GM12873 (cell line): Measurements from ENCODE around the gene PTPN4.

Experiments
- TF ChIP-seq, protein P1 (sequence below): IDR thresholded peaks from 2 replicates; pipeline ENCODE4 v1.5.1; 2012; ENCODE audit warnings: low read depth, mild to moderate bottlenecking, moderate library complexity, low read length, control low read depth; ENCODE audit not compliant: insufficient read depth; ENCODE audit errors: missing control alignments

Gene PTPN4

DNA sequence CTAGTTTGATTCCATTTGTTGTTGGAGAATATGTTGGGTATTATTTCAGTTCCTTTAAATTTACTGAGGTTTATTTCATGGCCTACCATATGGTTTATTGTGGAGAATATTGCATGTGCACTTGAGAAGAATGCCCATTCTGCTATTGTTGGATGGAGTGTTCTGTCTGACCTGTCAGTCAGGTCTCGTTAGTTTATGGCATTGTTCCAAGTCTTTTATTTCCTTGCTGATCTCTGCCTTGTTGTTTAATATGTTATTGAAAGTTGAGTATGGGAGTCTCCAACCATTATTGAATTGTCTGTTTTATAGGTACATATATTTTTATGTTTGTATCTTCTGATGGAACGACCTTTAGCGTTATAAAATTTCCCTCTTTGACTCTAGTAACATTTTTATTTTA lies 86.3 kb downstream of the PTPN4 start:
- TF ChIP-seq, protein P1, sequence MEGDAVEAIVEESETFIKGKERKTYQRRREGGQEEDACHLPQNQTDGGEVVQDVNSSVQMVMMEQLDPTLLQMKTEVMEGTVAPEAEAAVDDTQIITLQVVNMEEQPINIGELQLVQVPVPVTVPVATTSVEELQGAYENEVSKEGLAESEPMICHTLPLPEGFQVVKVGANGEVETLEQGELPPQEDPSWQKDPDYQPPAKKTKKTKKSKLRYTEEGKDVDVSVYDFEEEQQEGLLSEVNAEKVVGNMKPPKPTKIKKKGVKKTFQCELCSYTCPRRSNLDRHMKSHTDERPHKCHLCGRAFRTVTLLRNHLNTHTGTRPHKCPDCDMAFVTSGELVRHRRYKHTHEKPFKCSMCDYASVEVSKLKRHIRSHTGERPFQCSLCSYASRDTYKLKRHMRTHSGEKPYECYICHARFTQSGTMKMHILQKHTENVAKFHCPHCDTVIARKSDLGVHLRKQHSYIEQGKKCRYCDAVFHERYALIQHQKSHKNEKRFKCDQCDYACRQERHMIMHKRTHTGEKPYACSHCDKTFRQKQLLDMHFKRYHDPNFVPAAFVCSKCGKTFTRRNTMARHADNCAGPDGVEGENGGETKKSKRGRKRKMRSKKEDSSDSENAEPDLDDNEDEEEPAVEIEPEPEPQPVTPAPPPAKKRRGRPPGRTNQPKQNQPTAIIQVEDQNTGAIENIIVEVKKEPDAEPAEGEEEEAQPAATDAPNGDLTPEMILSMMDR, result no peak

DNA sequence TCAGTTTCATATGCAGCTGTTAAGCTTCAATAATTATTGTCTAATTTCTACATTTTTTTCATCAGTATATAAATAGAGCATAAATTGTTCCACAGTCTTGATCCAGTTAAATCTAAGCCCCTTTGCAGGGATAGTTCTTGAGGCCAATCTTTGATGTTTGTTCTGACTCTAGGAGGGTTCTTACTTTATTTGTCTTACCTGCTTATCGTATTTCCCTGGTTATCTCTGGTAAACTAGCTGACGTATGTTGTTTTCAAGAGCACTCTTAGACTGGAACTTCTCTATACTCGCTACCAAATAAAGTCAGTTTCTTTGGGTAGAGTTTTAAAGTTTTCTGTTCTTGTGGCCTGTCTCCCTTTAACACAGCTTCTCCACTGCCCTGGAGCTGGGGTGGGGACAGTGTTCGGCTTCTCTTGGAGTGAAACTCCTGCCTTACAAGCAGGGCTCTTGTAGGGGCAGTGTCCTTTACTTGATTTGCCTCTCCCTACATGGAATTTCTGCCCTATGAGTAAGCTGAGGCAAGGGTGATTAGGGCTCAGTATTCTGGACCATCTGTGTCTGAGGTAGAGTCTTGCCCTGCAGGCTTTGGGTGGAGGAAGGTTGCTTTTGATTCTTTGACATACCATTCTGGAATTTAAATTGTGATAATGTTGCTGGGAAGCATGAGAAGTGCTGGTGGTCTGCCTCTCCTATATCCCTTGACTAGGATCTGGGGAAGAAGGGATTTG lies 90.3 kb downstream of the PTPN4 start:
- TF ChIP-seq, protein P1, result no peak

DNA sequence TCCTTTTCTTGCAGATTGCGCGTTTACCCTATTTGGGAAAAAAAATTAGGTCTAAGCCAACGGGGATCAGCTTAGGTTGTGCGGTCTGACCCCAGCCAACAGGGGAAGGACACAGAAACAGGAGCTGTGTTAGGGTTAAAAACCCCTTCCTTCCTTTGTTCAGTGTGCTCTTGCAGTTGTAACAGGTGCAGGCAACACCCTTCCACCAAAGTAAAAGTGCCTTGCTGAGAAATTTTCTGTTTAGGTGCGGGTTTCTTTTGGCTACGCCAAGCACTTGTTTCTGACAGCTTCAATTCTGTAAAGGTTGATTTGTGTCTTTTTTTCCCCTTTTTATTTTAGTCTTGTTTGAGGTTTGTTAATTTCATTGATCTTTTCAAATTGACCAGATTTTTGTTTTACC lies 92.5 kb downstream of the PTPN4 start:
- TF ChIP-seq, protein P1, result no peak

DNA sequence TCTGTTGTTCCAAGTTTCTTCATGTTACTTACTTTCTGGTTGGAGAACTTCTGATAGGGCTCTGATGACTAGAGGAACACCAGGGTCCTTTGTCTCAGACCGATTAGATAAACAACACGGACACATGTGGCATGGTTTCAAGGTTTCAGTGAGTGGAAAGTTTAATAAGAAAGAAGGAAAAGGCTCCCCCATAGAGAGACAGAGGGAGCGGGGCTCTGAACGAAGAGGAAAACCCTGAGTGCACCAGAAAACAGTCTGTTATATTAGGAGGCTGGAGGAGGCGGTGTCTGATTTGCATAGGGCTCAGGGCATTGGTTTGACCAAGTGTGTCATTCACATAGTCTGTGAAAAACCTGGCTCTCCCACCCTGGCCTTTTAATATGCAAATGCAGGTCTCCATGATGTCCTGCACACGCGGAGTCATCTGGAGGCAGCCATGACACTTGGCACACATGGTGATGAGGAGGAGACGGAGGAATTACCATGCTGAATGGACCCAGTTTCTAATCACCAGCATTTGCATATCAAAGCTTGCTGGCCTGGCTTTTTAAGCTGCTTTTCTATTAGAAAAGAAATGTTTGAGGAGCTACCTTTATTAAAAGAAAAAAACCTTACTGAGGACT lies 94.2 kb downstream of the PTPN4 start:
- TF ChIP-seq, protein P1, result no peak

DNA sequence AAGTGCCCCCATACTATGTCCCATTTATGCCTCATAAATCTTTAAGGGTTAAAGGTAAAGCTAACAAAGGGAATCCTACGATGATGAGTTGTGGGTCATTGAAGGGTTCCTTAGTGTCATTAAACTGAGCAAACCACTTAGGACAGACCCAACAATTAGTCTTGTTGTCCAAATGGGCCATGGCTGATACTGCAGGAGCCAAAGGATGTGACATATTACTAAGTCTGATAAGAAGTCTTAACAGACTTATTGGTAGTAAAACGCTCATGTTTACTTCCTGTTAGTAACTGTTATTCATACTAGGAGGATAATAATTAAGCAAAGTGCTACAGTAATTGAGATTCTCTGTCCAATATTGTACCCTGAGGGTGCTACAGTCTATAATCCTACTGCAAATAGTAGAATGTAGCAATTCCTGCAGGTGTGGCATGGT lies 96.8 kb downstream of the PTPN4 start:
- TF ChIP-seq, protein P1, result no peak

DNA sequence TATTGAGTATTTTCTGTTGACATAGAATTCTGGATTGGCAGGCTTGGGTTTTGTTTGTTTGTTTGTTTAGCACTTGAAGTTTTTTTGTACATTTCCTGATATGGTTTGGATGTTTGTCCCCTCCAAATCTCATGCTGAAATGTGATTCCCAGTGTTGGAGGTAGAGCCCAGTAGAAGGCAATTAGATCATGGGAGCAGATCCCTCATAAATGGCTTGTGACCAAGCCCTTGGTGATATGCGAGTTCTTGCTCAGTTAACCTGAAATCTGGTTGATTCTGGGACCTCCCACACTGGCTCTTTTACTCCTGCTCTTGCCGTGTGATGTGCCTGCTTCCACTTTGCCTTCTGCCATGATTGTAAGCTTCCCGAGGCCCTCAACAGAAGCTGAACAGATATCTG lies 98.0 kb downstream of the PTPN4 start:
- TF ChIP-seq, protein P1, result no peak

DNA sequence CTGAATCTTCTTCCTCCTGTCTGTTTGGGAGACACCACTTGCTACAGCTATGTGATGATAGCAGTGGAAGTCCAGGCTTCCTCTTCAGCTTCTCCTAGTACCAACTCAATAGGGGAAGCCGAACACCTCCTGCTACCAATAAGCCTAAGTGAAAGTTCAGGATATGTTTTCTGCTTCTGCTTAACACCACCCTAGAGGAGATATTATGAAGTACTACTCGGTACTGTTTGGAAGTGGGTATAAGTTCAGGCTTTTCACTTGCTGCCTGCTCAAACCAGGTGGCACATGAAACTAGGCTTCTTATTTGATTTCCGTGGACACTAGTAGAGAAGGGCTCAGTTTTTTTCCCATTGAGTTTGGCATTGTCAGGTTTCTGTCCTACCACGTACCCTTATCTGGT lies 99.8 kb downstream of the PTPN4 start:
- TF ChIP-seq, protein P1, result no peak
